T-helper 1 cell treated with Interleukin-12 subunit alpha and Interleukin-12 subunit beta and Interleukin-4 antibody, amounts not matched to agents 30 μg/mL and 1 μg/mL, for 36 hours (primary cell): ENCODE measurements around the gene FOXJ2.

Source experiments
- H3K27ac Mint-ChIP-seq: one replicate; pipeline ENCODE4 v1.8.0; 2021; ENCODE audit warnings: mild to moderate bottlenecking, mixed read lengths
- H3K27me3 Mint-ChIP-seq: one replicate; pipeline ENCODE4 v1.8.0; 2021; ENCODE audit warnings: low read depth, mixed read lengths
- H3K36me3 Mint-ChIP-seq: one replicate; pipeline ENCODE4 v1.8.0; 2021; ENCODE audit warnings: low read depth, mixed read lengths
- H3K4me1 Mint-ChIP-seq: one replicate; pipeline ENCODE4 v1.8.0; 2021; ENCODE audit warnings: low read depth, mixed read lengths
- H3K4me3 Mint-ChIP-seq: one replicate; pipeline ENCODE4 v1.8.0; 2021; ENCODE audit warnings: mild to moderate bottlenecking, moderate library complexity, mixed read lengths
- H3K9me3 Mint-ChIP-seq: one replicate; pipeline ENCODE4 v1.8.0; 2021; ENCODE audit warnings: mixed read lengths

Gene FOXJ2

GRCh38 chr12:8096281-8096915 lies 63.9 kb downstream of the FOXJ2 start:
- no peaks in the 10 kb centered on the region for H3K27me3 Mint-ChIP-seq
- peaks cover 6% of the 10 kb centered on the region for H3K4me1 Mint-ChIP-seq
- H3K9me3 Mint-ChIP-seq, result no peaks in the 10 kb centered on the region
- no peak overlapping the region for H3K27ac Mint-ChIP-seq
- no peak overlapping the region for H3K4me3 Mint-ChIP-seq
- peaks cover 56% of the 10 kb centered on the region for H3K36me3 Mint-ChIP-seq

- Mint-ChIP-seq H3K36me3 (peaks cover 44% of the 10 kb centered on the region), H3K27me3 (no peaks in the 10 kb centered on the region), H3K4me1 (peaks cover 6% of the 10 kb centered on the region), H3K9me3 (no peaks in the 10 kb centered on the region), H3K27ac (no peak overlapping the region), H3K4me3 (no peak overlapping the region)
These were observed 66.7 kb downstream of the FOXJ2 start for GRCh38 chr12:8099235-8099634.
